ENCODE results near the gene NOD1.

NOD1 gene

DNA sequence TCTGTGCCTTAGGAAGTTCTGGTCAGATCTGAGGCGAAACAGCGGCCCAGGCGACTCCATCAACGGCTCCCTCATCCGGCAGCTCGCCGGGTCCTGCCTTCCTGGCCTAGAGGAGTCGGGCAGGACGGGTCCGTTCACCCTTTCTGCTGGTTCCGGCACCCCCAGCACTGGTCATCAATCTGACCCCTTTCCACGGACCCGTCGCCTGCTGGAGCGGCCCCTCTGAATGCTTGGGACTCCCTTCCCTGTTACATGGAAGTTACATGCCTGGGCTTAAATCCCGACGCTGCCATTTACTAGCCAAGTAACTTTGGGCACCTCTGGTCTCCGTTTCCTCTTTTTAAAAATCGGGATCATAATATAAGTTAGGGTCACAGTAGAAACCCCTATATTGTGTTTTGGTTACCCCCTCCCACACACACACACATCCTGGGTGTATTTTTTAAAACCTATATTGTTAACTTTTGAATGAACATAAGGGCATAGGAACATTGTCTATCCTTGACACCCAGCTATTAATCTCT lies 26.7 kb upstream of the NOD1 start:
- no peak for DNase-seq
- Histone ChIP-seq H3K79me2 (ENCODE audit: insufficient read depth, low read length) (peaks cover 42% of the 10 kb centered on the region), H3K4me1 (ENCODE audit: insufficient read depth, low read length) (peaks cover 41% of the 10 kb centered on the region), H4K20me1 (ENCODE audit: insufficient read depth, low read length) (peaks cover 9% of the 10 kb centered on the region; the same call in 1 of the 2 replicates), H2AFZ (ENCODE audit: low read depth, low read length) (peak overlapping the region; percentile 85), H3K4me2 (ENCODE audit: insufficient read depth, low read length) (peak overlapping the region; percentile 70), H3K36me3 (ENCODE audit: insufficient read depth, low read length) (peaks cover 8% of the 10 kb centered on the region), H3K4me3 (ENCODE audit: low read depth in 1 of 2, low read length in 2 of 2) (peak overlapping the region; percentile 32 to 93), H3K9me3 (ENCODE audit: insufficient read depth, low read length, severe bottlenecking) (peaks cover 2% of the 10 kb centered on the region), H3K9ac (ENCODE audit: low read depth, low read length) (peak overlapping the region; percentile 92), H3K27ac (ENCODE audit: low read length) (peak overlapping the region; percentile 79), H3K27me3 (ENCODE audit: insufficient read depth, low read length, poor library complexity) (no peaks in the 10 kb centered on the region)
- ATAC-seq (ENCODE audit: insufficient read depth, low read depth) = peak; percentile 21
- TF ChIP-seq, protein P1, sequence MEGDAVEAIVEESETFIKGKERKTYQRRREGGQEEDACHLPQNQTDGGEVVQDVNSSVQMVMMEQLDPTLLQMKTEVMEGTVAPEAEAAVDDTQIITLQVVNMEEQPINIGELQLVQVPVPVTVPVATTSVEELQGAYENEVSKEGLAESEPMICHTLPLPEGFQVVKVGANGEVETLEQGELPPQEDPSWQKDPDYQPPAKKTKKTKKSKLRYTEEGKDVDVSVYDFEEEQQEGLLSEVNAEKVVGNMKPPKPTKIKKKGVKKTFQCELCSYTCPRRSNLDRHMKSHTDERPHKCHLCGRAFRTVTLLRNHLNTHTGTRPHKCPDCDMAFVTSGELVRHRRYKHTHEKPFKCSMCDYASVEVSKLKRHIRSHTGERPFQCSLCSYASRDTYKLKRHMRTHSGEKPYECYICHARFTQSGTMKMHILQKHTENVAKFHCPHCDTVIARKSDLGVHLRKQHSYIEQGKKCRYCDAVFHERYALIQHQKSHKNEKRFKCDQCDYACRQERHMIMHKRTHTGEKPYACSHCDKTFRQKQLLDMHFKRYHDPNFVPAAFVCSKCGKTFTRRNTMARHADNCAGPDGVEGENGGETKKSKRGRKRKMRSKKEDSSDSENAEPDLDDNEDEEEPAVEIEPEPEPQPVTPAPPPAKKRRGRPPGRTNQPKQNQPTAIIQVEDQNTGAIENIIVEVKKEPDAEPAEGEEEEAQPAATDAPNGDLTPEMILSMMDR (IDR thresholded peaks at IDR 0.05; ENCODE audit: borderline replicate concordance, extremely low read depth, low read length, poor library complexity, severe bottlenecking) = no peak
- TF ChIP-seq EZH2 (IDR thresholded peaks at IDR 0.05; ENCODE audit: borderline replicate concordance, low read depth, low read length, severe bottlenecking) = no peak

DNA sequence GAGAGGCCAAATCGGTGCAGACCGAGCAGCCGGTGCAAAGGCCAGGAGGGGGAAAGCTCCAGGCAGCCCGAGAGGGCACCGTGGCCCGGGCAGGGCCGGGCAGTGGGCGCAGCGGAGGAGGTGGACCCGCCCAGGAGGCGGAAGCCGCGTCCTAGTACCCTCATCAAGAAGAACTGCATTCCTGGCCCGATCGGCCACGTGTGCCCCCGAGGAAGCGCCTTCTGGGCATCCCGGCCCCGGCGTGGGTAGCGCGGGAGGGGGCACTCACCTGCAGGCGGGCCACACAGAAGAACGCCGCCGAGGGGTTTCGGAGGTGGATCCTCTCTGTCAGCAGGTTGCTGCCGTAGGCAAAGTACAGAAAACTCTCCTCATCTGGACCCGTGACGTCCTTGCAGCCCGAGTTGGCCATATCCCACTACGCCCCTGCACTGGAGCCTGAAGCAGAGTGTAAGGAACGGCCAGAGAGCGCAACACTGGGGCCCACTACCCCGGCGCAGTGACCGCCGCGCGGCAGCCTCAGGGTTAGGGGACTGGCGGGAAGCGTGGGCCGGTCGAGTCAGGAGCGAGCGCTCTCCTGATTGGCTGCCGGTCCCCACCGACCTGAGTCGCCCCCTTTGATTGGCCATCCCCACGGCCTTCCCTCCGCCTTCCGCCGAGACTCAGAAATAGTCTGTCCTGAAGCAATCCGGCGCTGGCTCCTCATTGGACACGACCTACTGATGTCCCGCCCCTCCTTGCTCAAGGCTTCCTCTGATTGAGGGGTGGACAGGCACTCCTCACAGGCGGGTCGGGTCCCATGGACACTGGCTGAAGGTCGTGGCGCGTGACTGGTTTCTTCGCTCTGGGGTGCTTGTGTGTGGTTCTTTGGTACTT lies 26.0 kb upstream of the NOD1 start, which contains the start of gene GGCT:
TSS of gene GGCT (minus strand) at position 529 of the 873 bp plus-strand sequence. CDS start at position 409, 120 bp downstream.
- ATAC-seq (ENCODE audit: insufficient read depth, low read depth) (peak; percentile 97), DNase-seq (peak; percentile 98)
- peaks cover 2% of the 10 kb centered on the region for H3K9me3 ChIP-seq (ENCODE audit: insufficient read depth, low read length, severe bottlenecking)
- H3K79me2 ChIP-seq (ENCODE audit: insufficient read depth, low read length) = peaks cover 49% of the 10 kb centered on the region
- H3K9ac ChIP-seq (ENCODE audit: low read depth, low read length) = peak within 1 kb of the TSS; percentile 92
- H3K36me3 ChIP-seq (ENCODE audit: insufficient read depth, low read length) = peaks cover 15% of the 10 kb centered on the region
- peak within 1 kb of the TSS; percentile 70 for H3K4me2 ChIP-seq (ENCODE audit: insufficient read depth, low read length)
- H3K4me1 ChIP-seq (ENCODE audit: insufficient read depth, low read length) = peaks cover 41% of the 10 kb centered on the region
- H3K27me3 ChIP-seq (ENCODE audit: insufficient read depth, low read length, poor library complexity) = no peaks in the 10 kb centered on the region
- H2AFZ ChIP-seq (ENCODE audit: low read depth, low read length) = peak within 1 kb of the TSS; percentile 95
- peaks cover 9% of the 10 kb centered on the region; the same call in 1 of the 2 replicates for H4K20me1 ChIP-seq (ENCODE audit: insufficient read depth, low read length)
- peak within 1 kb of the TSS; percentile 93 for H3K27ac ChIP-seq (ENCODE audit: low read length)
- no peak for TF ChIP-seq EZH2 (IDR thresholded peaks at IDR 0.05; ENCODE audit: borderline replicate concordance, low read depth, low read length, severe bottlenecking)
- TF ChIP-seq, protein P1 (IDR thresholded peaks at IDR 0.05; ENCODE audit: borderline replicate concordance, extremely low read depth, low read length, poor library complexity, severe bottlenecking) = peak; percentile 4
- H3K4me3 ChIP-seq (ENCODE audit: low read depth in 1 of 2, low read length in 2 of 2) = peak within 1 kb of the TSS; percentile 76 to 93

DNA sequence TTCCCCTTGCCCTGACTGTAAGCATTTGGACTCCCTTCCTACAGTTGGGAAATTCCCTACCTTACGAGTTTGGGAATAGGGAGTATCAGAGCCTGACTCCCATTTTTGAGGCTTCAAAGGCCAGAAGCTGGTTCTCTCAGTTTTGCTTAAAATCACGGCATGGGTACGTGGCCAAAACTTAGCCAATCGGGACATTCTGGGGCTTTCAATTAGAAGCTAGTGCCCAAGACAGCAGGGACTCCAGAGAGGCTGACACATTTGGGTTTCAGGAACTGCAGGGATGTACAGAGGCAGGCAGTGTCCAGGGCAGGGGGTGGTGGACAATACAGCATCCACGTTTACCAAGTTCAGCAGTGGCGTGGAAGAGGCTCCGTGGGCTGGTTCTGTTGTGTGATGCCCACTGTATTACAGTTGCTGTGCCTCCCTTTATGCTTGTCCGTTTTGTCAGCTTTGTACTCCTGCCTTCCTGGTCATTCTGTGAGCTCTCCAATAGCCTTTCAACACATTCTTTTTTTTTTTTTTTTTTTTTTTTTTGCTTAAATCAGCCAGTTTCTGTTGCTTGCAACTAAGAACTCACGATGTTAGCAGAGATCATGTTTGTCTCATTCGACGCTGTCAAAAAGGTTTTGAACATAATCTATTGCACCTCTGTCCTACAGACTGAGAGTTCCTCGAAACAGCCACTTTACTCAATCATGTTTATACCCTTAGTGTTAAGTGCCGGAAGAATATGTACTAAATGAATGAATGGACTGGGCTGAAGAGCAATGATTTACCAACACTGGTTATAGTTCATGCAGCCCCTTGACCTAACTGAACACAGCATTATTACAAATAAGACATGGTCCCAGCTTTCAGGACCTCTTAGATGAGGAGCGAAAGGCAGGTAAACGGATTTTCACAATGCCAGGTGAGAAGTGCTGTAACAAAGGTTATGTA lies 25.0 kb upstream of the NOD1 start:
- H2AFZ ChIP-seq (ENCODE audit: low read depth, low read length) = peak overlapping the region; percentile 95
- TF ChIP-seq, protein P1 (IDR thresholded peaks at IDR 0.05; ENCODE audit: borderline replicate concordance, extremely low read depth, low read length, poor library complexity, severe bottlenecking) = no peak
- no peak for TF ChIP-seq EZH2 (IDR thresholded peaks at IDR 0.05; ENCODE audit: borderline replicate concordance, low read depth, low read length, severe bottlenecking)
- peak overlapping the region; percentile 76 to 93 for H3K4me3 ChIP-seq (ENCODE audit: low read depth in 1 of 2, low read length in 2 of 2)
- peaks cover 9% of the 10 kb centered on the region; the same call in 1 of the 2 replicates for H4K20me1 ChIP-seq (ENCODE audit: insufficient read depth, low read length)
- peak overlapping the region; percentile 92 for H3K9ac ChIP-seq (ENCODE audit: low read depth, low read length)
- ATAC-seq (ENCODE audit: insufficient read depth, low read depth) = no peak
- H3K79me2 ChIP-seq (ENCODE audit: insufficient read depth, low read length) = peaks cover 56% of the 10 kb centered on the region
- peak overlapping the region; percentile 70 for H3K4me2 ChIP-seq (ENCODE audit: insufficient read depth, low read length)
- peaks cover 2% of the 10 kb centered on the region for H3K9me3 ChIP-seq (ENCODE audit: insufficient read depth, low read length, severe bottlenecking)
- peak overlapping the region; percentile 93 for H3K27ac ChIP-seq (ENCODE audit: low read length)
- H3K27me3 ChIP-seq (ENCODE audit: insufficient read depth, low read length, poor library complexity) = no peaks in the 10 kb centered on the region
- DNase-seq = no peak
- H3K4me1 ChIP-seq (ENCODE audit: insufficient read depth, low read length) = peaks cover 41% of the 10 kb centered on the region
- H3K36me3 ChIP-seq (ENCODE audit: insufficient read depth, low read length) = peaks cover 22% of the 10 kb centered on the region
